SK-N-SH (cell line): ENCODE results near the gene THOP1. TPM values are rescaled to one million over a fixed set of nuclear protein-coding genes. Genes with fewer than 3 reads are reported as not detected.

Experiments
- CTCF ChIA-PET: fragments of 300-600, 350-600 bp; formaldehyde crosslinking; extraction: SDS; loops from one replicate; lab custom pipeline; 2021; lab: Yijun Ruan, JAX
- POLR2A ChIA-PET: fragments of 350-600 bp; sonication (Branson Sonifier 250); formaldehyde crosslinking; extraction: SDS; loops from one replicate; lab custom pipeline; 2020; ENCODE audit warnings: antibody characterized with exemption, inconsistent platforms; lab: Yijun Ruan, JAX
- DNase-seq: peaks from one replicate; pipeline ENCODE4 v3.0.0; 2012
- H2AFZ ChIP-seq: fragments of 200-600 bp; sonication (generic); 2 replicates; pipeline ENCODE4 v1.8.1; 2016; ENCODE audit warnings: antibody characterized with exemption, mild to moderate bottlenecking, low read depth
- H3F3A ChIP-seq: fragments of 200-600 bp; sonication (generic); replicated peaks from 2 replicates; pipeline ENCODE3; 2016; ENCODE audit warnings: antibody characterized with exemption, mild to moderate bottlenecking; ENCODE audit not compliant: insufficient read depth
- H3K27ac ChIP-seq, 2 experiments: fragments of 200-500 bp in 1 of 2; fragments of 200-600 bp in 1 of 2; sonication (Bioruptor generic) in 1 of 2; sonication (generic), shearing (Covaris generic) in 1 of 2; 2 replicates each; pipeline versions ENCODE4 v1.5.1 to v1.6.1; 2014 to 2016; ENCODE audit warnings: low read depth in 2 of 2, inconsistent platforms in 1 of 2, low read length in 1 of 2, mild to moderate bottlenecking in 1 of 2, mixed read lengths in 1 of 2
- H3K27me3 ChIP-seq: fragments of 200-600 bp; sonication (generic), shearing (Covaris generic); 2 replicates; pipeline ENCODE4 v1.6.1; 2016; ENCODE audit warnings: mixed run types; ENCODE audit not compliant: insufficient read depth
- H3K36me3 ChIP-seq, 2 experiments: fragments of 200-500 bp in 1 of 2; fragments of 200-600 bp in 1 of 2; sonication (Bioruptor generic) in 1 of 2; sonication (generic) in 1 of 2; replicated peaks in 1 of 2; 2 replicates each; pipeline versions ENCODE3 to v1.5.1; 2014 to 2016; ENCODE audit warnings: low read length in 1 of 2, mild to moderate bottlenecking in 1 of 2; ENCODE audit not compliant: insufficient read depth in 2 of 2, control insufficient read depth in 1 of 2
- H3K4me1 ChIP-seq, 2 experiments: fragments of 200-500 bp in 1 of 2; fragments of 200-600 bp in 1 of 2; sonication (Bioruptor generic) in 1 of 2; sonication (generic), shearing (Covaris generic) in 1 of 2; 2 replicates each; pipeline versions ENCODE4 v1.5.1 to v1.6.1; 2014 to 2016; ENCODE audit warnings: low read depth in 1 of 2, low read length in 1 of 2, mixed run types in 1 of 2; ENCODE audit not compliant: insufficient read depth in 2 of 2, control insufficient read depth in 1 of 2
- H3K4me2 ChIP-seq: fragments of 200-600 bp; sonication (generic), shearing (Covaris generic); 2 replicates; pipeline ENCODE4 v1.6.1; 2017; ENCODE audit warnings: mixed run types
- H3K4me3 ChIP-seq, 2 experiments: fragments of 200-500 bp in 1 of 2; fragments of 200-600 bp in 1 of 2; sonication (Bioruptor generic) in 1 of 2; sonication (generic), shearing (Covaris generic) in 1 of 2; 2 replicates each; pipeline versions ENCODE4 v1.5.1 to v1.8.1; 2014 to 2016; ENCODE audit warnings: low read depth in 2 of 2, inconsistent platforms in 1 of 2, low read length in 1 of 2, mild to moderate bottlenecking in 1 of 2, mixed read lengths in 1 of 2, moderate library complexity in 1 of 2
- H3K79me2 ChIP-seq: fragments of 200-600 bp; sonication (generic); 2 replicates; pipeline ENCODE4 v1.8.1; 2017; ENCODE audit warnings: mild to moderate bottlenecking; ENCODE audit not compliant: insufficient read depth
- H3K9ac ChIP-seq: fragments of 200-600 bp; sonication (generic); 2 replicates; pipeline ENCODE4 v1.6.1; 2017; ENCODE audit warnings: mixed run types
- H3K9me2 ChIP-seq: fragments of 200-600 bp; sonication (generic); 2 replicates; pipeline ENCODE4 v1.6.1; 2017; ENCODE audit warnings: mixed run types
- H3K9me3 ChIP-seq: fragments of 200-600 bp; sonication (generic); 2 replicates; pipeline ENCODE4 v1.6.1; 2017; ENCODE audit warnings: mixed run types, mild to moderate bottlenecking, moderate library complexity
- H4K20me1 ChIP-seq: fragments of 200-600 bp; sonication (generic); 2 replicates; pipeline ENCODE4 v1.6.1; 2017; ENCODE audit warnings: mild to moderate bottlenecking, mixed run types; ENCODE audit not compliant: insufficient read depth
- CHD2 ChIP-seq: fragments of 150-350 bp; IDR thresholded peaks from 2 replicates; pipeline ENCODE4 v1.6.1; 2018; ENCODE audit warnings: low read length; ENCODE audit not compliant: partially characterized antibody
- ELF1 ChIP-seq: IDR thresholded peaks from 2 replicates; pipeline ENCODE4 v1.4.0; 2012
- EZH2phosphoT487 ChIP-seq: fragments of 200-600 bp; sonication (generic); IDR thresholded peaks from 2 replicates; pipeline ENCODE4 v1.6.1; 2017; ENCODE audit warnings: low read depth, mixed run types, mild to moderate bottlenecking, antibody characterized with exemption, moderate library complexity, borderline replicate concordance
- FOSL2 ChIP-seq: IDR thresholded peaks from 2 replicates; pipeline ENCODE4 v1.4.0; 2012; ENCODE audit warnings: low read depth, mild to moderate bottlenecking, moderate library complexity, borderline replicate concordance
- FOXJ3 ChIP-seq: sonication (generic); formaldehyde crosslinking; IDR thresholded peaks from 2 replicates; pipeline ENCODE4 v1.5.1; 2020; ENCODE audit warnings: mild to moderate bottlenecking, missing genetic modification reagents
- GABPA ChIP-seq: IDR thresholded peaks from 2 replicates; pipeline ENCODE4 v1.4.0; 2012; ENCODE audit warnings: low read depth, mild to moderate bottlenecking
- GATA2 ChIP-seq: sonication (generic); formaldehyde crosslinking; IDR thresholded peaks from 2 replicates; pipeline ENCODE4 v1.5.0; 2020; ENCODE audit warnings: mild to moderate bottlenecking, missing genetic modification reagents
- IRF3 ChIP-seq: fragments of 150-350 bp; IDR thresholded peaks from 2 replicates; pipeline ENCODE4 v1.6.1; 2016; ENCODE audit warnings: mild to moderate bottlenecking, low read depth, low read length
- MEF2A ChIP-seq: IDR thresholded peaks from 2 replicates; pipeline ENCODE4 v1.4.0; 2012; ENCODE audit warnings: low read depth, borderline replicate concordance
- MXI1 ChIP-seq: IDR thresholded peaks from 2 replicates; pipeline ENCODE4 v1.6.1; 2012; ENCODE audit warnings: mild to moderate bottlenecking, low read depth, low read length, improper control_type of control experiment
- NFIC ChIP-seq: IDR thresholded peaks from 2 replicates; pipeline ENCODE4 v1.4.0; 2012; ENCODE audit warnings: borderline replicate concordance
- POLR2AphosphoS5 ChIP-seq: IDR thresholded peaks from 2 replicates; pipeline ENCODE4 v1.6.1; 2012; ENCODE audit warnings: low read depth, low read length
- RAD21 ChIP-seq: IDR thresholded peaks from 2 replicates; pipeline ENCODE4 v1.6.1; 2012; ENCODE audit warnings: mild to moderate bottlenecking, low read length
- RCOR1 ChIP-seq: fragments of 150-350 bp; IDR thresholded peaks from 2 replicates; pipeline ENCODE4 v1.6.1; 2017; ENCODE audit warnings: antibody characterized with exemption, low read length
- RXRA ChIP-seq: IDR thresholded peaks from 2 replicates; pipeline ENCODE4 v1.4.0; 2012; ENCODE audit warnings: low read depth, mild to moderate bottlenecking, borderline replicate concordance
- SIN3A ChIP-seq: IDR thresholded peaks from 2 replicates; pipeline ENCODE4 v1.6.1; 2012; ENCODE audit warnings: low read depth, mild to moderate bottlenecking, low read length, moderate library complexity, borderline replicate concordance
- SMC3 ChIP-seq: IDR thresholded peaks from 2 replicates; pipeline ENCODE4 v1.6.1; 2012; ENCODE audit warnings: low read depth, low read length, improper control_type of control experiment
- TAF1 ChIP-seq: IDR thresholded peaks from 2 replicates; pipeline ENCODE4 v1.6.1; 2012; ENCODE audit warnings: low read depth, mild to moderate bottlenecking, low read length, moderate library complexity, borderline replicate concordance
- TEAD4 ChIP-seq: IDR thresholded peaks from 2 replicates; pipeline ENCODE4 v1.4.0; 2012; ENCODE audit warnings: mild to moderate bottlenecking, borderline replicate concordance; ENCODE audit not compliant: insufficient read depth
- USF1 ChIP-seq: IDR thresholded peaks from 2 replicates; pipeline ENCODE4 v1.4.0; 2012; ENCODE audit warnings: low read depth, borderline replicate concordance
- YY1 ChIP-seq: IDR thresholded peaks from 2 replicates; pipeline ENCODE4 v1.4.0; 2012; ENCODE audit warnings: low read depth, mild to moderate bottlenecking
- WGBS: methylation state at CpG from one replicate; pipeline ENCODE4 v1.1.6; 2017; ENCODE audit warnings: low lambda C conversion rate; 5-methylcytosine and 5-hydroxymethylcytosine counted together
- polyA plus RNA-seq, 3 experiments: library from polyadenylated mRNA; depleted of rRNA; stranded (reverse); fragments of >200 nt; gene quantifications; 2 replicates each; pipeline ENCODE4 v1.2.3, GENCODE V29; 2012
- TF ChIP-seq, protein P1 (sequence below): fragments of 150-350 bp; IDR thresholded peaks from 2 replicates; pipeline ENCODE4 v1.6.1; 2017; ENCODE audit warnings: antibody characterized with exemption, low read length, low read depth, borderline replicate concordance

The THOP1 gene
- polyA plus RNA-seq, 1 of the 3 experiments (the other 2 are of a cell fraction): 138 TPM

DNA sequence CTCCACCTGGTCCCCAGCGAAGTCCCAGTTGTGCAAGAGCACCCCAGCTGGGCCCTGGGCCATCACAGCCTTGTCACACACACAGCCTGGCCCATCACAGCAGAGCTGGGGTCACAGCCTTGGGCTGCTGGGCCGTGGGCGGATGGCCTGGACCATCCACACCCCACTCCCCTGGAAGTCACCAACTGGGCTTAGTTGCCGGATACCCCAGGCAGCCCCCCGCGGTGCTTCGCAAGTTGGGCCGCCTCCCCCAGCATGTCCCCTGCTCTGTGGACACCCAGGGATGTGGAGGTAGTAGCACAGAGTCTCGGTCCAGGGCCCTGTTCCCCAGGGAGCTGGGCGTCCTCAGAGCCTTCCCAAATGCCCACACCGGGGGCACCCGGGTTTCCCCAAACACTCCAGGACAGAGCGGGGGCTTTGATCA, 29.9 kb downstream of the THOP1 start:
- POLR2A ChIA-PET: no interaction called here
- Histone ChIP-seq H4K20me1 (no peaks in the 10 kb centered on the region), H3K9ac (no peak overlapping the region), H3K27ac (no peak overlapping the region), H2AFZ (no peak overlapping the region), H3F3A (no peaks in the 10 kb centered on the region), H3K4me1 (peaks cover 0 to 23% of the 10 kb centered on the region in 2 experiments; a peak in 1 of 4 replicates), H3K4me2 (no peak overlapping the region), H3K9me2 (no peaks in the 10 kb centered on the region), H3K9me3 (no peaks in the 10 kb centered on the region), H3K27me3 (no peaks in the 10 kb centered on the region), H3K79me2 (no peaks in the 10 kb centered on the region), H3K36me3 (peaks cover 0 to 25% of the 10 kb centered on the region in 2 experiments), H3K4me3 (no peak overlapping the region)
- WGBS: 100% methylated on average over 4 of the region's 13 CpGs
- DNase-seq: peak; percentile 22
- CTCF ChIA-PET: no interaction called here
- no peak for TF ChIP-seq MEF2A
- TF ChIP-seq SMC3: no peak
- no peak for TF ChIP-seq EZH2phosphoT487
- TF ChIP-seq SIN3A: no peak
- TF ChIP-seq ELF1: no peak
- no peak for TF ChIP-seq RXRA

GRCh38 chr19:2815923-2816322, 30.6 kb downstream of the THOP1 start:
- Histone ChIP-seq H3F3A (no peaks in the 10 kb centered on the region), H3K9me3 (no peaks in the 10 kb centered on the region), H3K79me2 (no peaks in the 10 kb centered on the region), H3K9me2 (no peaks in the 10 kb centered on the region), H3K4me1 (peaks cover 0 to 26% of the 10 kb centered on the region in 2 experiments; a peak in 1 of 4 replicates), H2AFZ (no peak overlapping the region), H3K27ac (no peak overlapping the region), H4K20me1 (no peaks in the 10 kb centered on the region), H3K9ac (no peak overlapping the region), H3K27me3 (no peaks in the 10 kb centered on the region), H3K36me3 (peaks cover 0 to 18% of the 10 kb centered on the region in 2 experiments), H3K4me2 (no peak overlapping the region), H3K4me3 (no peak overlapping the region)
- TF ChIP-seq TEAD4 (no peak), FOXJ3 (CRISPR knock-in tag) (no peak), RCOR1 (no peak), NFIC (no peak), RAD21 (no peak), TAF1 (no peak), GATA2 (CRISPR knock-in tag) (no peak), ELF1 (no peak), POLR2AphosphoS5 (no peak), USF1 (no peak), CHD2 (no peak), YY1 (no peak), RXRA (no peak), MXI1 (no peak), GABPA (no peak), FOSL2 (no peak), IRF3 (no peak)
- TF ChIP-seq, protein P1, sequence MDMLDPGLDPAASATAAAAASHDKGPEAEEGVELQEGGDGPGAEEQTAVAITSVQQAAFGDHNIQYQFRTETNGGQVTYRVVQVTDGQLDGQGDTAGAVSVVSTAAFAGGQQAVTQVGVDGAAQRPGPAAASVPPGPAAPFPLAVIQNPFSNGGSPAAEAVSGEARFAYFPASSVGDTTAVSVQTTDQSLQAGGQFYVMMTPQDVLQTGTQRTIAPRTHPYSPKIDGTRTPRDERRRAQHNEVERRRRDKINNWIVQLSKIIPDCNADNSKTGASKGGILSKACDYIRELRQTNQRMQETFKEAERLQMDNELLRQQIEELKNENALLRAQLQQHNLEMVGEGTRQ: no peak
- peak; percentile 17 for DNase-seq
- CTCF ChIA-PET: no interaction called here
- WGBS: 95% methylated on average over 14 of the region's 15 CpGs
- POLR2A ChIA-PET: no interaction called here
